OCI-M2 (cell line): Measurements from ENCODE around the gene RHEBL1.

Experiments used
- DNase-seq: peaks from one replicate; lab custom pipeline; 2025; ENCODE audit not compliant: unreplicated experiment; lab: John Stamatoyannopoulos, UW

The RHEBL1 gene

GRCh38 chr12:49038291-49038955, 31.4 kb downstream of the RHEBL1 start:
- DNase-seq = no peak

- DNase-seq = no peak
These were observed 31.9 kb downstream of the RHEBL1 start for GRCh38 chr12:49037947-49038237.

- no peak for DNase-seq
These were observed 32.5 kb downstream of the RHEBL1 start for GRCh38 chr12:49037111-49037946.

GRCh38 chr12:49036029-49036428, 33.8 kb downstream of the RHEBL1 start:
- DNase-seq = no peak

- no peak for DNase-seq
These were observed 35.5 kb downstream of the RHEBL1 start for GRCh38 chr12:49034286-49034622.

GRCh38 chr12:49033611-49034285, 36.0 kb downstream of the RHEBL1 start:
- DNase-seq = no peak

GRCh38 chr12:49032679-49033447, 36.9 kb downstream of the RHEBL1 start:
- DNase-seq = no peak

GRCh38 chr12:49032276-49032675, 37.5 kb downstream of the RHEBL1 start:
- no peak for DNase-seq

GRCh38 chr12:49031573-49032161, 38.1 kb downstream of the RHEBL1 start:
- DNase-seq = no peak

GRCh38 chr12:49030714-49031572, 38.8 kb downstream of the RHEBL1 start:
- no peak for DNase-seq

GRCh38 chr12:49030119-49030518, 39.7 kb downstream of the RHEBL1 start:
- DNase-seq = no peak

- DNase-seq = no peak
These were observed 41.0 kb downstream of the RHEBL1 start for GRCh38 chr12:49028666-49029275.

- DNase-seq = no peak
These were observed 41.8 kb downstream of the RHEBL1 start for GRCh38 chr12:49027846-49028555.

- DNase-seq = no peak
These were observed 42.9 kb downstream of the RHEBL1 start for GRCh38 chr12:49026678-49027480.

GRCh38 chr12:49026101-49026500, 43.7 kb downstream of the RHEBL1 start:
- no peak for DNase-seq

GRCh38 chr12:49025463-49025862, 44.3 kb downstream of the RHEBL1 start:
- no peak for DNase-seq

- DNase-seq = no peak
These were observed 45.2 kb downstream of the RHEBL1 start for GRCh38 chr12:49024543-49024942.

GRCh38 chr12:49023812-49024211, 46.0 kb downstream of the RHEBL1 start:
- no peak for DNase-seq
